Mesendoderm (in vitro differentiated cells): ENCODE results near the gene NRP1.
A peak's percentile ranks its signal among the peaks of the same experiment; 100 is the strongest.

ENCODE experiments used
- DNase-seq: peaks from one replicate; pipeline ENCODE4 v3.0.0; 2013
- H2AK5ac ChIP-seq: 2 replicates; pipeline ENCODE4 v1.6.1; 2013; ENCODE audit warnings: low read length, inconsistent platforms
- H2BK120ac ChIP-seq: 2 replicates; pipeline ENCODE4 v1.6.1; 2013; ENCODE audit warnings: low read depth, mild to moderate bottlenecking, low read length, moderate library complexity, mixed read lengths
- H2BK15ac ChIP-seq: replicated peaks from 2 replicates; pipeline ENCODE4 v1.6.1; 2013; ENCODE audit warnings: low read depth, mild to moderate bottlenecking, moderate library complexity
- H2BK5ac ChIP-seq: 2 replicates; pipeline ENCODE4 v1.6.1; 2013; ENCODE audit warnings: low read length, inconsistent platforms
- H3K18ac ChIP-seq: 2 replicates; pipeline ENCODE4 v1.6.1; 2013; ENCODE audit warnings: mild to moderate bottlenecking, low read length, mixed read lengths
- H3K23ac ChIP-seq: one replicate; pipeline ENCODE4 v1.6.1; 2013; ENCODE audit warnings: low read length
- H3K27ac ChIP-seq: 2 replicates; pipeline ENCODE4 v1.5.1; 2013; ENCODE audit warnings: low read depth, mild to moderate bottlenecking, inconsistent platforms, low read length, moderate library complexity
- H3K27me3 ChIP-seq: 2 replicates; pipeline ENCODE4 v1.6.1; 2013; ENCODE audit warnings: low read length, control low read depth, mild to moderate bottlenecking, inconsistent platforms; ENCODE audit not compliant: insufficient read depth, poor library complexity
- H3K36me3 ChIP-seq: 2 replicates; pipeline ENCODE4 v1.6.1; 2013; ENCODE audit warnings: low read length, inconsistent platforms; ENCODE audit not compliant: control insufficient read depth, insufficient read depth
- H3K4ac ChIP-seq: one replicate; pipeline ENCODE4 v1.6.1; 2013; ENCODE audit warnings: low read depth, mild to moderate bottlenecking, low read length, moderate library complexity
- H3K4me1 ChIP-seq: 2 replicates; pipeline ENCODE4 v1.6.1; 2013; ENCODE audit warnings: low read depth, low read length, inconsistent platforms; ENCODE audit not compliant: control insufficient read depth
- H3K4me2 ChIP-seq: 2 replicates; pipeline ENCODE4 v1.6.1; 2013; ENCODE audit warnings: low read length
- H3K4me3 ChIP-seq: 2 replicates; pipeline ENCODE4 v1.5.1; 2013; ENCODE audit warnings: mild to moderate bottlenecking, low read length
- H3K56ac ChIP-seq: one replicate; pipeline ENCODE4 v1.6.1; 2013; ENCODE audit warnings: low read length
- H3K79me1 ChIP-seq: 2 replicates; pipeline ENCODE4 v1.6.1; 2013; ENCODE audit warnings: low read length, inconsistent platforms
- H3K79me2 ChIP-seq: 2 replicates; pipeline ENCODE4 v1.6.1; 2013; ENCODE audit warnings: mild to moderate bottlenecking, low read length; ENCODE audit not compliant: control insufficient read depth, insufficient read depth
- H3K9ac ChIP-seq: 2 replicates; pipeline ENCODE4 v1.6.1; 2013; ENCODE audit warnings: low read length, inconsistent platforms
- H4K5ac ChIP-seq: one replicate; pipeline ENCODE4 v1.6.1; 2013; ENCODE audit warnings: low read length
- H4K8ac ChIP-seq: one replicate; pipeline ENCODE4 v1.6.1; 2013; ENCODE audit warnings: low read depth, mild to moderate bottlenecking, control low read depth, low read length, moderate library complexity
- WGBS: extraction: QIAGEN DNeasy Blood & Tissue Kit; methylation state at CpG from one replicate; pipeline ENCODE4 v1.1.7; 2013; ENCODE audit warnings: low lambda C conversion rate, missing lambda C conversion rate; ENCODE audit not compliant: insufficient coverage; ENCODE audit errors: extremely low coverage; 5-methylcytosine and 5-hydroxymethylcytosine counted together

The NRP1 gene

GRCh38 chr10:33336582-33337325 lies 2.3 kb upstream of the NRP1 start:
- peak overlapping the region; percentile 90 for H3K56ac ChIP-seq
- H3K18ac ChIP-seq: peak overlapping the region; percentile 54
- H2AK5ac ChIP-seq: no peak overlapping the region
- H3K23ac ChIP-seq: no peak overlapping the region
- no peak overlapping the region for H2BK5ac ChIP-seq
- WGBS: no CpG with 5 or more reads among the region's 67 CpGs
- H3K9ac ChIP-seq: peak overlapping the region; percentile 69
- H3K79me1 ChIP-seq: no peaks in the 10 kb centered on the region
- H2BK120ac ChIP-seq: no peak overlapping the region
- peak overlapping the region; percentile 43 for H3K4me3 ChIP-seq
- no peak overlapping the region for H4K8ac ChIP-seq
- peak overlapping the region; percentile 6 for H3K4ac ChIP-seq
- H4K5ac ChIP-seq: no peak overlapping the region
- H3K27me3 ChIP-seq: peaks cover 4% of the 10 kb centered on the region
- no peaks in the 10 kb centered on the region for H3K79me2 ChIP-seq
- H3K4me1 ChIP-seq: no peaks in the 10 kb centered on the region
- no peaks in the 10 kb centered on the region for H3K36me3 ChIP-seq
- peak; percentile 64 for DNase-seq
- peak overlapping the region; percentile 9 for H2BK15ac ChIP-seq
- no peak overlapping the region for H3K27ac ChIP-seq
- peak overlapping the region; percentile 95 for H3K4me2 ChIP-seq

DNA sequence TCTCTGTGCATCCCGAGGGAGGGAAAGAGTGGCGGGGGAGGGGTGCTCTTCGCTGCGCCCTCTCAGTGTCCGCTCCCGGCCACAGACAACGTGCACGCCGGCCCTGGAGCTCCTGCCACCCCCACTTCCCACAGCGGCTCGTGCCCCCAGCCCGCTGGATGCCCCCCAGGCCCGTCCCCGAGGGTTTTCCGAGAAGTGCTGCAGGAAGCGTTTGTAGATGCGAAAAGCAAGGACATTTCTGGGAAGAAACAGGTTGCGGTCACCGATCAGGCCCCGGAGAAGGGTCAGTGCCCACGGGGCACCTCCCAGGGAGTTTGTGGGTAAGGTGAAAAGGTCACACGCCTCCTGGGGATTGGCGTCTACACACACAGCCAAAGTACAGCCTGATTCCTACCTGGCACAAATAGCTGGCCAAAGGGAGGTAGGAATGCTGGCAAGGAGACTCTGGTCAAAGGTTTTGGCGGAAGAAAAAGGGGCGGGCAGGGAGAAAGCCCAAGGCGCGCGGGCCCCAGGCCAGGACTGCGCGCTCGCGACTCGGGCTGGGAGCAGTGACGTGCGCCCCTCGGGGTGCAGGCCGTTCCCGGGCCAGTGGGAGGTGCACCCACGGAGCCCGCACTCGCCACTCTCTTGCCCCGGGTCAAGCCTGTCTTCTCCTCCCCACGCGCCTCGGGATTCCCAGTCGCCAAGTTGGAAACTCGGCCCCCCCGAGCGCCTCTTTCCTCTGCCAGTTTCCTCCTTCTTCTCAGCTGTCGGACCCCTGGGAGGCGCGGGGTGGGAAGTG lies 1.5 kb upstream of the NRP1 start:
- Histone ChIP-seq H3K27ac (no peak overlapping the region), H4K5ac (no peak overlapping the region), H3K27me3 (peaks cover 4% of the 10 kb centered on the region), H3K18ac (no peak overlapping the region), H3K36me3 (no peaks in the 10 kb centered on the region), H3K23ac (no peak overlapping the region), H3K9ac (peak overlapping the region; percentile 69), H3K4me2 (peak overlapping the region; percentile 95), H3K4me1 (no peaks in the 10 kb centered on the region), H3K79me1 (no peaks in the 10 kb centered on the region), H3K56ac (peak overlapping the region; percentile 90), H3K79me2 (no peaks in the 10 kb centered on the region), H2BK15ac (no peak overlapping the region), H2BK5ac (no peak overlapping the region), H4K8ac (no peak overlapping the region), H2AK5ac (no peak overlapping the region), H2BK120ac (no peak overlapping the region), H3K4ac (peak overlapping the region; percentile 6), H3K4me3 (peak overlapping the region; percentile 43)
- no CpG with 5 or more reads among the region's 52 CpGs for WGBS
- peak; percentile 50 for DNase-seq

GRCh38 chr10:33335551-33335800 lies 1.0 kb upstream of the NRP1 start:
- peak overlapping the region; percentile 46 for H3K18ac ChIP-seq
- WGBS: no CpG with 5 or more reads among the region's 21 CpGs
- no peak overlapping the region for H2BK15ac ChIP-seq
- no peak for DNase-seq
- H3K4me2 ChIP-seq: peak overlapping the region; percentile 95
- H2BK120ac ChIP-seq: no peak overlapping the region
- no peaks in the 10 kb centered on the region for H3K79me2 ChIP-seq
- H3K4me3 ChIP-seq: peak overlapping the region; percentile 34
- no peak overlapping the region for H2AK5ac ChIP-seq
- H3K79me1 ChIP-seq: no peaks in the 10 kb centered on the region
- H4K5ac ChIP-seq: no peak overlapping the region
- peaks cover 4% of the 10 kb centered on the region for H3K27me3 ChIP-seq
- H3K4ac ChIP-seq: no peak overlapping the region
- no peak overlapping the region for H2BK5ac ChIP-seq
- no peak overlapping the region for H4K8ac ChIP-seq
- peak overlapping the region; percentile 90 for H3K56ac ChIP-seq
- peak overlapping the region; percentile 69 for H3K9ac ChIP-seq
- no peak overlapping the region for H3K23ac ChIP-seq
- H3K4me1 ChIP-seq: no peaks in the 10 kb centered on the region
- H3K36me3 ChIP-seq: no peaks in the 10 kb centered on the region
- H3K27ac ChIP-seq: no peak overlapping the region

DNA sequence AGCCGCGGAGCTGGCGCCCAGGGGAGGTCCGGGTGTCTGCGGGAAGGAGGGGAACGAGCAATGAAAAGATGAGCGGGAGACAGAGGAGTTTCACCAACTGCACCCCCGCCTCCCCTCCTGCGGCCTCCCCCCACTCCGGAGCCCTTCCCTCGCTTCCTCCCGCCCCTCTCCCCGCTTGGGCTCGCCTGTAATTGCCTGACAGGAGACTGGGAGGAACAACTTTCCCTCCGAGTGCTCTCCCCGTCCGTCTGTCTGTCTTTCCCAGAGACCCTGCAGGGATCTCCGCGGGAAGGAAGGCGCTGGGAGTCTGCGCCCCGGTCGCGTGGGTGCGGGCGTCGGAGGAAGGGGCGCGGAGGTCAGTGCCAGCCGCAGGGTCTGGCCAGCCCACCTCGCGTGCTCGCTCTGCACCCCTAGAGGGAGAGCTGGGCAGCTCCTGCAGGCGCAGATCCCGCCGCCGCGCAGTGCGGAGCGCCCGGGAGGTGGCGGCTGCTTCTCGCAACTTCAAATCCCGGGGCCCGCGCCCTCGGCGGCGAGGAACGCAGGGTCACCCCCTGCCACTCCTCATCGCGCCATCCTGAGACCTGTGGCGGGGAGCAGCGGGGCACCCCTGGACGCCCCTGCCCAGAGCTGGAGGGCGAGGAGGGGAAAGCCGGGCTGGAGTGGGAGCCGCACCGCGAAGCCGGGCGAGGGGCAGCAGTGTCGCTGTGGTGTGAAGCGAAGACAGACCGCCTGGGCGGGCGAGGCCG lies 511 bp upstream of the NRP1 start:
- Histone ChIP-seq H3K27me3 (peaks cover 4% of the 10 kb centered on the region), H3K4me3 (peak overlapping the region; percentile 38), H3K79me1 (no peaks in the 10 kb centered on the region), H2BK120ac (no peak overlapping the region), H2AK5ac (no peak overlapping the region), H2BK15ac (no peak overlapping the region), H3K56ac (peak overlapping the region; percentile 90), H3K4me2 (peak overlapping the region; percentile 95), H4K5ac (no peak overlapping the region), H3K27ac (no peak overlapping the region), H3K9ac (peak overlapping the region; percentile 69), H4K8ac (no peak overlapping the region), H3K79me2 (no peaks in the 10 kb centered on the region), H3K18ac (peak overlapping the region; percentile 46), H3K4me1 (no peaks in the 10 kb centered on the region), H3K36me3 (no peaks in the 10 kb centered on the region), H2BK5ac (no peak overlapping the region), H3K23ac (no peak overlapping the region), H3K4ac (no peak overlapping the region)
- DNase-seq: peak; percentile 87
- no CpG with 5 or more reads among the region's 68 CpGs for WGBS

GRCh38 chr10:33333260-33334101 lies 986 bp downstream of the NRP1 start:
- WGBS: no CpG with 5 or more reads among the region's 7 CpGs
- Histone ChIP-seq H3K4me1 (peaks cover 1% of the 10 kb centered on the region), H3K4ac (peak overlapping the region; percentile 78), H3K79me2 (no peaks in the 10 kb centered on the region), H3K4me3 (peak overlapping the region; percentile 75), H3K56ac (peak overlapping the region; percentile 95), H3K18ac (peak overlapping the region; percentile 42), H2AK5ac (no peak overlapping the region), H4K5ac (peak overlapping the region; percentile 49), H3K36me3 (no peaks in the 10 kb centered on the region), H2BK120ac (peak overlapping the region; percentile 75), H3K23ac (no peak overlapping the region), H3K4me2 (peak overlapping the region; percentile 80), H3K27me3 (peaks cover 4% of the 10 kb centered on the region), H2BK15ac (peak overlapping the region; percentile 60), H3K79me1 (no peaks in the 10 kb centered on the region), H3K9ac (peak overlapping the region; percentile 86), H3K27ac (peak overlapping the region; percentile 14), H2BK5ac (no peak overlapping the region), H4K8ac (no peak overlapping the region)
- DNase-seq: no peak
